ENCODE measurements around the gene CYB5R2.

The CYB5R2 gene

GRCh38 chr11:7668464-7668863 is 4.8 kb downstream of the CYB5R2 start:
- Histone ChIP-seq H3K27me3 (ENCODE audit: insufficient read depth, low read length, poor library complexity) (no peaks in the 10 kb centered on the region), H3K27ac (ENCODE audit: low read depth, low read length) (no peak overlapping the region), H4K8ac (ENCODE audit: low read depth, low read length) (no peak overlapping the region), H3K4me1 (ENCODE audit: control insufficient read depth, low read depth, low read length) (peaks cover 11% of the 10 kb centered on the region), H2BK5ac (ENCODE audit: low read length) (peak overlapping the region; percentile 20), H3K4ac (ENCODE audit: low read depth, low read length) (no peak overlapping the region), H2AK5ac (ENCODE audit: low read length) (no peak overlapping the region), H3K4me3 (ENCODE audit: low read length) (no peak overlapping the region), H3K4me2 (ENCODE audit: low read length) (no peak overlapping the region), H3K23ac (ENCODE audit: low read length) (no peak overlapping the region), H3K56ac (ENCODE audit: low read length) (no peak overlapping the region), H3K79me2 (ENCODE audit: control insufficient read depth, insufficient read depth, low read length) (no peaks in the 10 kb centered on the region), H3K79me1 (ENCODE audit: low read length) (peaks cover 2% of the 10 kb centered on the region), H3K9ac (ENCODE audit: low read length) (no peak overlapping the region), H4K5ac (ENCODE audit: low read length) (no peak overlapping the region), H3K18ac (ENCODE audit: low read length) (no peak overlapping the region), H2BK15ac (replicated peaks; ENCODE audit: low read depth) (no peak overlapping the region), H3K36me3 (ENCODE audit: control insufficient read depth, insufficient read depth, low read length) (peaks cover 9% of the 10 kb centered on the region), H2BK120ac (ENCODE audit: low read depth, low read length) (no peak overlapping the region)
- no CpG with 5 or more reads among the region's 7 CpGs for WGBS (ENCODE audit: extremely low coverage, insufficient coverage, low lambda C conversion rate)
- no peak for DNase-seq

GRCh38 chr11:7667460-7667859 is 5.8 kb downstream of the CYB5R2 start:
- peaks cover 5% of the 10 kb centered on the region for H3K4me1 ChIP-seq (ENCODE audit: control insufficient read depth, low read depth, low read length)
- H4K5ac ChIP-seq (ENCODE audit: low read length), result no peak overlapping the region
- H3K27ac ChIP-seq (ENCODE audit: low read depth, low read length), result no peak overlapping the region
- H3K79me2 ChIP-seq (ENCODE audit: control insufficient read depth, insufficient read depth, low read length), result no peaks in the 10 kb centered on the region
- no peak overlapping the region for H3K18ac ChIP-seq (ENCODE audit: low read length)
- no peak overlapping the region for H3K23ac ChIP-seq (ENCODE audit: low read length)
- H2BK15ac ChIP-seq (replicated peaks; ENCODE audit: low read depth), result no peak overlapping the region
- H3K36me3 ChIP-seq (ENCODE audit: control insufficient read depth, insufficient read depth, low read length), result peaks cover 9% of the 10 kb centered on the region
- H3K4me3 ChIP-seq (ENCODE audit: low read length), result no peak overlapping the region
- no peak overlapping the region for H3K4me2 ChIP-seq (ENCODE audit: low read length)
- H2AK5ac ChIP-seq (ENCODE audit: low read length), result no peak overlapping the region
- no CpG with 5 or more reads among the region's 2 CpGs for WGBS (ENCODE audit: extremely low coverage, insufficient coverage, low lambda C conversion rate)
- no peak overlapping the region for H3K9ac ChIP-seq (ENCODE audit: low read length)
- no peaks in the 10 kb centered on the region for H3K79me1 ChIP-seq (ENCODE audit: low read length)
- H3K27me3 ChIP-seq (ENCODE audit: insufficient read depth, low read length, poor library complexity), result no peaks in the 10 kb centered on the region
- H3K4ac ChIP-seq (ENCODE audit: low read depth, low read length), result no peak overlapping the region
- H2BK120ac ChIP-seq (ENCODE audit: low read depth, low read length), result no peak overlapping the region
- no peak for DNase-seq
- no peak overlapping the region for H4K8ac ChIP-seq (ENCODE audit: low read depth, low read length)
- no peak overlapping the region for H3K56ac ChIP-seq (ENCODE audit: low read length)
- no peak overlapping the region for H2BK5ac ChIP-seq (ENCODE audit: low read length)

GRCh38 chr11:7666292-7666866 is 6.9 kb downstream of the CYB5R2 start:
- Histone ChIP-seq H3K27me3 (ENCODE audit: insufficient read depth, low read length, poor library complexity) (no peaks in the 10 kb centered on the region), H3K27ac (ENCODE audit: low read depth, low read length) (no peak overlapping the region), H3K4me1 (ENCODE audit: control insufficient read depth, low read depth, low read length) (peaks cover 5% of the 10 kb centered on the region), H3K4ac (ENCODE audit: low read depth, low read length) (no peak overlapping the region), H3K4me2 (ENCODE audit: low read length) (no peak overlapping the region), H3K23ac (ENCODE audit: low read length) (no peak overlapping the region), H2BK5ac (ENCODE audit: low read length) (no peak overlapping the region), H4K8ac (ENCODE audit: low read depth, low read length) (no peak overlapping the region), H3K4me3 (ENCODE audit: low read length) (no peak overlapping the region), H3K56ac (ENCODE audit: low read length) (no peak overlapping the region), H3K9ac (ENCODE audit: low read length) (no peak overlapping the region), H3K79me1 (ENCODE audit: low read length) (no peaks in the 10 kb centered on the region), H2BK120ac (ENCODE audit: low read depth, low read length) (no peak overlapping the region), H3K36me3 (ENCODE audit: control insufficient read depth, insufficient read depth, low read length) (peaks cover 9% of the 10 kb centered on the region), H3K18ac (ENCODE audit: low read length) (no peak overlapping the region), H4K5ac (ENCODE audit: low read length) (no peak overlapping the region), H3K79me2 (ENCODE audit: control insufficient read depth, insufficient read depth, low read length) (no peaks in the 10 kb centered on the region), H2BK15ac (replicated peaks; ENCODE audit: low read depth) (no peak overlapping the region), H2AK5ac (ENCODE audit: low read length) (no peak overlapping the region)
- WGBS (ENCODE audit: extremely low coverage, insufficient coverage, low lambda C conversion rate), result no CpG with 5 or more reads among the region's 7 CpGs
- DNase-seq, result no peak

GRCh38 chr11:7665473-7666291 is 7.6 kb downstream of the CYB5R2 start:
- Histone ChIP-seq H3K79me2 (ENCODE audit: control insufficient read depth, insufficient read depth, low read length) (no peaks in the 10 kb centered on the region), H3K27ac (ENCODE audit: low read depth, low read length) (no peak overlapping the region), H4K8ac (ENCODE audit: low read depth, low read length) (no peak overlapping the region), H3K18ac (ENCODE audit: low read length) (no peak overlapping the region), H2BK15ac (replicated peaks; ENCODE audit: low read depth) (no peak overlapping the region), H3K4ac (ENCODE audit: low read depth, low read length) (no peak overlapping the region), H3K9ac (ENCODE audit: low read length) (no peak overlapping the region), H3K27me3 (ENCODE audit: insufficient read depth, low read length, poor library complexity) (no peaks in the 10 kb centered on the region), H2BK5ac (ENCODE audit: low read length) (no peak overlapping the region), H4K5ac (ENCODE audit: low read length) (no peak overlapping the region), H3K56ac (ENCODE audit: low read length) (no peak overlapping the region), H2BK120ac (ENCODE audit: low read depth, low read length) (no peak overlapping the region), H3K36me3 (ENCODE audit: control insufficient read depth, insufficient read depth, low read length) (peaks cover 9% of the 10 kb centered on the region), H3K4me3 (ENCODE audit: low read length) (no peak overlapping the region), H3K23ac (ENCODE audit: low read length) (no peak overlapping the region), H2AK5ac (ENCODE audit: low read length) (no peak overlapping the region), H3K79me1 (ENCODE audit: low read length) (no peaks in the 10 kb centered on the region), H3K4me2 (ENCODE audit: low read length) (no peak overlapping the region), H3K4me1 (ENCODE audit: control insufficient read depth, low read depth, low read length) (peaks cover 5% of the 10 kb centered on the region)
- no CpG with 5 or more reads among the region's 20 CpGs for WGBS (ENCODE audit: extremely low coverage, insufficient coverage, low lambda C conversion rate)
- peak; percentile 70 for DNase-seq

- Histone ChIP-seq H4K8ac (ENCODE audit: low read depth, low read length) (no peak overlapping the region), H3K36me3 (ENCODE audit: control insufficient read depth, insufficient read depth, low read length) (peaks cover 9% of the 10 kb centered on the region)
- WGBS (ENCODE audit: extremely low coverage, insufficient coverage, low lambda C conversion rate), result no CpG with 5 or more reads among the region's 6 CpGs
These were observed 8.4 kb downstream of the CYB5R2 start for GRCh38 chr11:7664867-7665266.

More at GRCh38 chr11:7664867-7665266, 8.4 kb downstream of the CYB5R2 start:
- H3K27me3 ChIP-seq (ENCODE audit: insufficient read depth, low read length, poor library complexity), result no peaks in the 10 kb centered on the region
- H3K4me2 ChIP-seq (ENCODE audit: low read length), result no peak overlapping the region
- no peak overlapping the region for H3K4me3 ChIP-seq (ENCODE audit: low read length)
- no peak overlapping the region for H3K56ac ChIP-seq (ENCODE audit: low read length)
- H3K79me1 ChIP-seq (ENCODE audit: low read length), result no peaks in the 10 kb centered on the region
- H3K18ac ChIP-seq (ENCODE audit: low read length), result no peak overlapping the region
- no peak overlapping the region for H3K9ac ChIP-seq (ENCODE audit: low read length)
- no peaks in the 10 kb centered on the region for H3K79me2 ChIP-seq (ENCODE audit: control insufficient read depth, insufficient read depth, low read length)
- H2BK120ac ChIP-seq (ENCODE audit: low read depth, low read length), result no peak overlapping the region
- no peak overlapping the region for H3K27ac ChIP-seq (ENCODE audit: low read depth, low read length)
- DNase-seq, result no peak
- no peak overlapping the region for H3K4ac ChIP-seq (ENCODE audit: low read depth, low read length)
- H2AK5ac ChIP-seq (ENCODE audit: low read length), result no peak overlapping the region
- no peak overlapping the region for H2BK15ac ChIP-seq (replicated peaks; ENCODE audit: low read depth)
- H4K5ac ChIP-seq (ENCODE audit: low read length), result no peak overlapping the region
- H2BK5ac ChIP-seq (ENCODE audit: low read length), result no peak overlapping the region
- H3K23ac ChIP-seq (ENCODE audit: low read length), result no peak overlapping the region
- H3K4me1 ChIP-seq (ENCODE audit: control insufficient read depth, low read depth, low read length), result peaks cover 5% of the 10 kb centered on the region

Measured in mesendoderm (in vitro differentiated cells).